WTC11 (cell line): ENCODE results near the gene TNNC2.

Source experiments
- JAZF1 ChIP-seq: fragments of 250-450 bp; sonication (Bioruptor Pico); IDR thresholded peaks from 2 replicates; pipeline ENCODE4 v1.9.0; 2021; ENCODE audit warnings: moderate library complexity, mild to moderate bottlenecking, inconsistent platforms
- NR2C2 ChIP-seq: sonication (generic); formaldehyde crosslinking; IDR thresholded peaks from 2 replicates; pipeline ENCODE4 v1.8.0; 2022; ENCODE audit warnings: mild to moderate bottlenecking, missing genetic modification reagents
- NR3C1 ChIP-seq: sonication (generic); formaldehyde crosslinking; conservative IDR thresholded peaks from 2 replicates; pipeline ENCODE4 v1.8.1; 2023; ENCODE audit warnings: low read depth, mild to moderate bottlenecking, missing genetic modification reagents
- TF ChIP-seq, protein P1 (sequence below): fragments of 200-600 bp; IDR thresholded peaks from 2 replicates; pipeline ENCODE4 v1.8.0; 2022; ENCODE audit warnings: antibody characterized with exemption

DNA sequence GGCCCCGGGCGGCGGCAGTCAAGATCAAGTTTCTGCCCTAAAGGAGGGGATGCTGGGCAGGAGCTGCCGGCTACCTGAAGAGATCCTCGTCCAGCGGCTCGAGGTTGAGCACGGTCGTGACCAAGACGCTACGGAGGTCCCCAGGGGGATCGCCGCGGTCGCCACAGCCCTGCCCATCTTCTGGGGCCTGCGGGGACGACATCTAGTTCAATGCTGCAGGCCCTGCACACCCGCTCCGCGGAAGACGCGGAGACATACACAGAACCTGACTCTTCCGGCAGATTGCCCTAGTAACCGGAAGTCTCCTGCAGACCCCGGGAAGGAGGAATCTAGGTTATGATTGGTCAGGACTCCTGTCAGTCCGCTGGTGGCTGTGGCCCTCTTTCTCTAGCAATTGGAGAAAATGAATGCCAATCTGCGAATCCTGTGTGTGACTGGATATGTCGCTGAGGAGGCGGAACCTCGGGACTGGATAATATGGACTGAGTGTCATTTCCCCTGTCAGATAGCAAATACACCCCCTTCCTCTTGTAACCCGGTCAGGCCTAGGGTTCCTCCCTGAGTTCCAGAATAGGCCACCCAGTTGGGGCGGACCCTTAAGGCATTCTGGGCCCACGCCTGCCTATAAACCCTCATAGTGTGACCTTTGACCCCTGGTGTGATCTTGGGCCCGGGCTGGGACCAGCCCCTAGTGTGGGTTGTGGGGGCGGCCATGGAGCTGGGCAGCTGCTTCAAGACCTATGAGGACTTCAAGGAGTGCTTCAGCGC, 30.2 kb upstream of the TNNC2 start, which contains the start of the genes ACOT8 and ZSWIM3:
- TF ChIP-seq, protein P1, sequence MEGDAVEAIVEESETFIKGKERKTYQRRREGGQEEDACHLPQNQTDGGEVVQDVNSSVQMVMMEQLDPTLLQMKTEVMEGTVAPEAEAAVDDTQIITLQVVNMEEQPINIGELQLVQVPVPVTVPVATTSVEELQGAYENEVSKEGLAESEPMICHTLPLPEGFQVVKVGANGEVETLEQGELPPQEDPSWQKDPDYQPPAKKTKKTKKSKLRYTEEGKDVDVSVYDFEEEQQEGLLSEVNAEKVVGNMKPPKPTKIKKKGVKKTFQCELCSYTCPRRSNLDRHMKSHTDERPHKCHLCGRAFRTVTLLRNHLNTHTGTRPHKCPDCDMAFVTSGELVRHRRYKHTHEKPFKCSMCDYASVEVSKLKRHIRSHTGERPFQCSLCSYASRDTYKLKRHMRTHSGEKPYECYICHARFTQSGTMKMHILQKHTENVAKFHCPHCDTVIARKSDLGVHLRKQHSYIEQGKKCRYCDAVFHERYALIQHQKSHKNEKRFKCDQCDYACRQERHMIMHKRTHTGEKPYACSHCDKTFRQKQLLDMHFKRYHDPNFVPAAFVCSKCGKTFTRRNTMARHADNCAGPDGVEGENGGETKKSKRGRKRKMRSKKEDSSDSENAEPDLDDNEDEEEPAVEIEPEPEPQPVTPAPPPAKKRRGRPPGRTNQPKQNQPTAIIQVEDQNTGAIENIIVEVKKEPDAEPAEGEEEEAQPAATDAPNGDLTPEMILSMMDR = no peak
- TF ChIP-seq NR2C2 (0 out of 2 replicates have a peak, but pooled peaks have one; percentile 55), NR3C1 (CRISPR knock-in tag) (no peak), JAZF1 (CRISPR knock-in tag) (no peak)
